ENCODE data around the gene WDR86.

WDR86 gene

DNA sequence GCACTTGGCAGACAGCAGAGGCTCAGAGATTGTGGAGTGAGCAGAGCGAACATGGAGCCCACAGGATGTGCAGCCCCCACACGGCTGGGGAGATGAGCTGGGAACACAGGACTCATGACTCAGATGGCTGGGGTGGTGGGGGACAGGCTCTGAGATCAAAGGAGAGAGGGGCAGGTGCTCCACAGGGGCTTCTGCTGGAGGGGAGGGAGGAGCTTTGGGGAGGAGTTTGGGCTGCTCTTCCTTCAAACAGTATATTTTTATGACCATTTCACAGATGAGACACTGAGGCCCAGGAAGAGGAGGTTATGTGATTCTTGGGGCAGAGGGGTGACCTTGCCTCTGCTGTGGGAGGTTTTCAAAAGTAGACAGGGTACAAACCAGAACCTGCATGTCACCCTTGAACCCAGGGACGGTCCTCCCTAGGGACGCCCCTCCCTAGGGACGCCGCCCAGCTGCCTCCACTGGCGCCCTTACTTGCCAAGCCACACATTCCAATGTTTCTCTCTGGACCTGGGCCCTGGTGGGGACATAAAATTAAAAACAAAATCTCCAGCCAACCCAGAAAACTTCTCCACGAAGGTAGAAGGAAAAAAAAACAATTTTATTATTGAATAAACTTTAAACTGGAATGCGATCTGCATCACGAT lies 31.1 kb upstream of the WDR86 start:
- Histone ChIP-seq H3K4me3 (ENCODE audit: low read length, poor library complexity, severe bottlenecking) (no peak overlapping the region), H3K36me3 (ENCODE audit: insufficient read depth, low read length) (no peaks in the 10 kb centered on the region), H3K9ac (ENCODE audit: low read depth, low read length, poor library complexity, severe bottlenecking) (no peak overlapping the region), H3K79me2 (ENCODE audit: insufficient read depth, low read length) (no peaks in the 10 kb centered on the region), H3K9me2 (replicated peaks; ENCODE audit: low read depth, low read length) (no peaks in the 10 kb centered on the region), H4K20me1 (ENCODE audit: insufficient read depth, low read length, poor library complexity, severe bottlenecking) (no peaks in the 10 kb centered on the region), H3K4me2 (ENCODE audit: low read depth, low read length, poor library complexity, severe bottlenecking) (peak overlapping the region; percentile 4), H2AFZ (ENCODE audit: low read length) (no peak overlapping the region), H3K9me3 (ENCODE audit: insufficient read depth, low read depth, low read length) (no peaks in the 10 kb centered on the region), H3K4me1 (ENCODE audit: insufficient read depth, low read length, poor library complexity, severe bottlenecking) (peaks cover 13% of the 10 kb centered on the region), H3K27me3 (ENCODE audit: insufficient read depth, low read length, poor library complexity, severe bottlenecking) (no peaks in the 10 kb centered on the region), H3F3A (ENCODE audit: low read depth) (no peaks in the 10 kb centered on the region)
- TF ChIP-seq, protein P1, sequence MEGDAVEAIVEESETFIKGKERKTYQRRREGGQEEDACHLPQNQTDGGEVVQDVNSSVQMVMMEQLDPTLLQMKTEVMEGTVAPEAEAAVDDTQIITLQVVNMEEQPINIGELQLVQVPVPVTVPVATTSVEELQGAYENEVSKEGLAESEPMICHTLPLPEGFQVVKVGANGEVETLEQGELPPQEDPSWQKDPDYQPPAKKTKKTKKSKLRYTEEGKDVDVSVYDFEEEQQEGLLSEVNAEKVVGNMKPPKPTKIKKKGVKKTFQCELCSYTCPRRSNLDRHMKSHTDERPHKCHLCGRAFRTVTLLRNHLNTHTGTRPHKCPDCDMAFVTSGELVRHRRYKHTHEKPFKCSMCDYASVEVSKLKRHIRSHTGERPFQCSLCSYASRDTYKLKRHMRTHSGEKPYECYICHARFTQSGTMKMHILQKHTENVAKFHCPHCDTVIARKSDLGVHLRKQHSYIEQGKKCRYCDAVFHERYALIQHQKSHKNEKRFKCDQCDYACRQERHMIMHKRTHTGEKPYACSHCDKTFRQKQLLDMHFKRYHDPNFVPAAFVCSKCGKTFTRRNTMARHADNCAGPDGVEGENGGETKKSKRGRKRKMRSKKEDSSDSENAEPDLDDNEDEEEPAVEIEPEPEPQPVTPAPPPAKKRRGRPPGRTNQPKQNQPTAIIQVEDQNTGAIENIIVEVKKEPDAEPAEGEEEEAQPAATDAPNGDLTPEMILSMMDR (conservative IDR thresholded peaks at IDR 0.05; ENCODE audit: low read length) = no peak
- TF ChIP-seq EZH2phosphoT487 (IDR thresholded peaks at IDR 0.05; ENCODE audit: borderline replicate concordance) = no peak

DNA sequence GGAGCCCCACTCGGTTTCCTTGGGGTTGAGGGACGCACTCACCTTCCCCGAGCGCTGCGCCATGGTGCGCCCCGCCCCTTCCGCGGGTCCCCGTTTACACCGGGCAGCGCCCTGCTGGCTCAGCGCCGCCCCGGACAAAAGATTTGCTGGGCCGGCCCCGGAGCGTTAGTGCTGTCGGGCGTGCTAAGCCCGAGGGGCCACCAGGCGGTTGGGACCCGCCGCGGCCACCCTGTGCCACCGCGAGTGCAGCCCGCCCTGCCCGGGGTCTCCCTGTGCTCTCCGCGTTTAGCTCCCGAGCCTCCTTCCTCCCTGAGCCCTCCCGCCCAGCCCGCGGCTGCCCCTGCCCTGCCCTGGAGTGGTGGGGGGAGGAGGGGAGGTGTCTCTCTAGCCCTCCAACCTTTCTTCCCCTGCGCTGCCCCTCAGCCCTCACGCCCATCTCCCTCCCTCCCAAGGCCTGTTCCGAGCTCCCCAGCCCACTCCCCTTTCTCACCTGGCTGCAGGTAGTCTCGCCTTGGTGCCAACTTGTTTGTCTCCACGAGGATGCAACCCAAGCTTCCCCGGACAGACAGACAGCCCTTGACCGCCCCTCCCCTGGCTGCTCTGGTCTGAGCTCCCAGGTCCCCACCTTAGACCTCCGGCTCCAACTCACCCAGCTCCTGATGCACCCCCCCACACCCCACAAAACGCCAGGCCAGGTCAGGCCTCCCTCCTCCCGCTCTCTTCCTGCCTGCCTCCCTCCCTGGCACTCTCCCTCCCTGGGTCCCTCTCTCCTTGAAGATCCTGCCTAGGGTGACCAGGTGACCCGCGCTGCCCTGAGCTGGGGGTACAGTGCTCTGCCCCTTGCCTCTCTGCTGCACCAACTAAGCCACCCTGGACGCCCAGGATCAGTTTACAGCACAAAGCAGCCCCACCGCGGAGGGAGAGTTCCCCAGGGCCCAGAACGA lies 30.3 kb upstream of the WDR86 start, which contains the start of gene CRYGN:
Gene CRYGN (minus strand): TSS at position 287 of the 944 bp plus-strand sequence. CDS start 224 bp downstream, at position 63.
- H3K36me3 ChIP-seq (ENCODE audit: insufficient read depth, low read length) = no peaks in the 10 kb centered on the region
- peak within 1 kb of the TSS; percentile 31 for H3K4me3 ChIP-seq (ENCODE audit: low read length, poor library complexity, severe bottlenecking)
- H3K9me2 ChIP-seq (replicated peaks; ENCODE audit: low read depth, low read length) = no peaks in the 10 kb centered on the region
- no peaks in the 10 kb centered on the region for H4K20me1 ChIP-seq (ENCODE audit: insufficient read depth, low read length, poor library complexity, severe bottlenecking)
- peak within 1 kb of the TSS; percentile 63; the same call in 1 of the 2 replicates for H2AFZ ChIP-seq (ENCODE audit: low read length)
- no peaks in the 10 kb centered on the region for H3K79me2 ChIP-seq (ENCODE audit: insufficient read depth, low read length)
- peak within 1 kb of the TSS; percentile 41 for H3K4me2 ChIP-seq (ENCODE audit: low read depth, low read length, poor library complexity, severe bottlenecking)
- peaks cover 13% of the 10 kb centered on the region for H3K4me1 ChIP-seq (ENCODE audit: insufficient read depth, low read length, poor library complexity, severe bottlenecking)
- no peaks in the 10 kb centered on the region for H3F3A ChIP-seq (ENCODE audit: low read depth)
- H3K27me3 ChIP-seq (ENCODE audit: insufficient read depth, low read length, poor library complexity, severe bottlenecking) = no peaks in the 10 kb centered on the region
- no peak for TF ChIP-seq EZH2phosphoT487 (IDR thresholded peaks at IDR 0.05; ENCODE audit: borderline replicate concordance)
- TF ChIP-seq, protein P1 (conservative IDR thresholded peaks at IDR 0.05; ENCODE audit: low read length) = no peak
- no peak within 1 kb of the TSS for H3K9ac ChIP-seq (ENCODE audit: low read depth, low read length, poor library complexity, severe bottlenecking)
- no peaks in the 10 kb centered on the region for H3K9me3 ChIP-seq (ENCODE audit: insufficient read depth, low read depth, low read length)

DNA sequence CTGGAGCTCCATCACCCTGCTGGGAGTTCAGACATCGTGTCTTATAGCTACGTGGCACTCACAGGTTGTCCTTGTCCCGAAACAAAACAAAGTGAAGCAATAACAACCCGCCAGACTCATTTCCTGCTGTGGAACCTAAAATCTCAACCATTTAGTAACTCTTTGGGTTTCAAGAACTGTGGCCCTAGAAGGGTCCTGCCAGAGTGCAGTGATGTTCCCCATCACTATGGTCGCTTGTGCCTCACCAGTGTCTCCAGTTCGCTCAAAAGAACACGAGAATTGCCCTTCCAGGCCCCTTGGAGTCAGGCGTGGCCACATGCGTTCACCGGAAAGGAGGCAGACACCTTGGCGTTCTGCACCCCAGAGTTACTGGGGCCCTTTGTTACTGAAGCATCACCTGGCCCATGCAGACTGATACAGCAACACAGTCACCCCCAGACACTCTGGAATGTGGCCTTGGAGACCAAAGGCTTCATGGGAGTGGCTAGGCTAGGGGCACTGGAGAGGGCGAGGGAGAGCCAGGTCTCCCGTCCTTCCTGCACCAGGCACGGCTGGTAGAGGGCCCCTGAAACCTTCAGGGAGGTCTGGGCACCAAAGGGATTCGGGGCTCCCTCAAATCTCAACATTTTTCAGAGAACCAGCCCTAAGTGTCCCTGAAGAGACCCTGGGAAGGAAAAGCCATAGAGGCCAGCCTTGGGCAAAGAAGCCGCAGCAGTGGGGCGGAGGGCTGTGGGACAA lies 29.2 kb upstream of the WDR86 start:
- Histone ChIP-seq H4K20me1 (ENCODE audit: insufficient read depth, low read length, poor library complexity, severe bottlenecking) (no peaks in the 10 kb centered on the region), H3K9me2 (replicated peaks; ENCODE audit: low read depth, low read length) (no peaks in the 10 kb centered on the region), H3K36me3 (ENCODE audit: insufficient read depth, low read length) (no peaks in the 10 kb centered on the region), H3K27me3 (ENCODE audit: insufficient read depth, low read length, poor library complexity, severe bottlenecking) (no peaks in the 10 kb centered on the region), H3K4me3 (ENCODE audit: low read length, poor library complexity, severe bottlenecking) (no peak overlapping the region), H3K4me2 (ENCODE audit: low read depth, low read length, poor library complexity, severe bottlenecking) (no peak overlapping the region), H3K4me1 (ENCODE audit: insufficient read depth, low read length, poor library complexity, severe bottlenecking) (peaks cover 13% of the 10 kb centered on the region), H3K79me2 (ENCODE audit: insufficient read depth, low read length) (no peaks in the 10 kb centered on the region), H3F3A (ENCODE audit: low read depth) (no peaks in the 10 kb centered on the region), H2AFZ (ENCODE audit: low read length) (no peak overlapping the region), H3K9me3 (ENCODE audit: insufficient read depth, low read depth, low read length) (no peaks in the 10 kb centered on the region), H3K9ac (ENCODE audit: low read depth, low read length, poor library complexity, severe bottlenecking) (no peak overlapping the region)
- TF ChIP-seq, protein P1 (conservative IDR thresholded peaks at IDR 0.05; ENCODE audit: low read length) = no peak
- no peak for TF ChIP-seq EZH2phosphoT487 (IDR thresholded peaks at IDR 0.05; ENCODE audit: borderline replicate concordance)
